Sigmoid colon (tissue), 7 donors: ENCODE measurements around the gene DCC. TPM values are rescaled to one million over a fixed set of nuclear protein-coding genes. Genes with fewer than 3 reads are reported as not detected.

Experiments used
- DNase-seq: peaks from one replicate; pipeline ENCODE4 v3.0.0-alpha.2; 2019
- H3K27ac ChIP-seq, 4 donors: fragments of 200-600 bp; sonication (generic); one replicate each; pipeline ENCODE4 v1.5.1; 2016 to 2019; ENCODE audit warnings: mild to moderate bottlenecking in 1 of 4
- H3K27me3 ChIP-seq, 3 donors: fragments of 200-600 bp; sonication (generic); one replicate each; pipeline ENCODE4 v1.5.1; 2019; ENCODE audit warnings: mild to moderate bottlenecking in 1 of 3
- H3K36me3 ChIP-seq, 4 donors: fragments of 200-600 bp; sonication (generic); one replicate each; pipeline ENCODE4 v1.5.1; 2016 to 2019
- H3K4me1 ChIP-seq, 4 donors: fragments of 200-600 bp; sonication (generic); one replicate each; pipeline ENCODE4 v1.5.1; 2017 to 2019
- H3K4me3 ChIP-seq, 4 donors: fragments of 200-600 bp; sonication (generic); one replicate each; pipeline ENCODE4 v1.5.1; 2017 to 2019; ENCODE audit warnings: mild to moderate bottlenecking in 2 of 4, moderate library complexity in 1 of 4
- H3K9me3 ChIP-seq, 4 donors: fragments of 200-600 bp in 3 of 4; sonication (generic) in 3 of 4; one replicate each; pipeline versions ENCODE4 v1.5.1 to v1.6.1; 2013 to 2019
- CTCF ChIP-seq, 4 experiments: fragments of 450-650 bp in 3 of 4; fragments of 200-600 bp in 1 of 4; IDR thresholded peaks; one replicate each; pipeline ENCODE4 v1.5.1; 2016 to 2019; ENCODE audit warnings: antibody characterized with exemption in 4 of 4, mild to moderate bottlenecking in 3 of 4, moderate library complexity in 2 of 4
- EP300 ChIP-seq, 4 donors: sonication (generic); formaldehyde crosslinking; IDR thresholded peaks; one replicate each; pipeline ENCODE4 v1.6.1; 2017; ENCODE audit warnings: antibody characterized with exemption in 4 of 4
- POLR2A ChIP-seq, 2 donors: fragments of 450-650 bp; IDR thresholded peaks; one replicate each; pipeline ENCODE4 v1.6.1; 2016; ENCODE audit warnings: antibody characterized with exemption in 2 of 2, mild to moderate bottlenecking in 2 of 2, moderate library complexity in 2 of 2
- POLR2AphosphoS5 ChIP-seq, 4 donors: sonication (generic); formaldehyde crosslinking; IDR thresholded peaks; one replicate each; pipeline ENCODE4 v1.6.1; 2017; ENCODE audit warnings: antibody characterized with exemption in 4 of 4
- WGBS, 2 donors: extraction: QIAGEN DNeasy Blood & Tissue Kit; methylation state at CpG; one replicate each; pipeline ENCODE4 v1.1.7; 2013; 5-methylcytosine and 5-hydroxymethylcytosine counted together
- intact Hi-C: fragments of 100-400 bp; cut with DNase I; formaldehyde crosslinking; loops from one replicate; pipeline ENCODE4 v1.15.1; 2023
- polyA plus RNA-seq, 3 donors: library from polyadenylated mRNA; stranded (reverse); fragments of 200-250 nt; gene quantifications; one replicate each; pipeline ENCODE4 v1.2.3, GENCODE V29; 2013
- total RNA-seq, 4 donors: library from RNA; depleted of rRNA; stranded (reverse); fragments of >200 nt; gene quantifications; one replicate each; pipeline ENCODE4 v1.1.0, GENCODE V29; 2016
- donor health status: healthy with polysubstance abuse.
- donor health status: Bipolar disorder and iron deficiency.
- donor health status: healthy.

DCC gene
- total and polyA plus RNA-seq, 7 donors, result 0.04 to 0.83 (median 0.36) TPM; not detected in 2

GRCh38 chr18:52970686-52971085 is 630.7 kb downstream of the DCC start:
- Histone ChIP-seq H3K9me3 (no peaks in the 10 kb centered on the region), H3K36me3 (no peaks in the 10 kb centered on the region), H3K27me3 (no peaks in the 10 kb centered on the region), H3K4me1 (no peaks in the 10 kb centered on the region), H3K27ac (no peak overlapping the region), H3K4me3 (no peak overlapping the region)
- WGBS, 2 donors, result 78 to 91% methylated on average over 2 of the region's 2 CpGs
- no peak for DNase-seq
- intact Hi-C loops, result no loop called here
- TF ChIP-seq CTCF (IDR thresholded peaks at IDR 0.05), result no peak
- TF ChIP-seq POLR2A (IDR thresholded peaks at IDR 0.05), result no peak
- TF ChIP-seq EP300 (IDR thresholded peaks at IDR 0.05), result no peak
- no peak for TF ChIP-seq POLR2AphosphoS5 (IDR thresholded peaks at IDR 0.05)

- TF ChIP-seq POLR2A (IDR thresholded peaks at IDR 0.05) (no peak), EP300 (IDR thresholded peaks at IDR 0.05) (no peak), POLR2AphosphoS5 (IDR thresholded peaks at IDR 0.05) (no peak), CTCF (IDR thresholded peaks at IDR 0.05) (no peak)
- no peaks in the 10 kb centered on the region for H3K27me3 ChIP-seq
- H3K4me3 ChIP-seq, result no peak overlapping the region
- no peak for DNase-seq
- 63 to 84% methylated on average over 2 of the region's 2 CpGs for WGBS, 2 donors
- intact Hi-C loops, result no loop called here
- H3K36me3 ChIP-seq, result no peaks in the 10 kb centered on the region
- H3K9me3 ChIP-seq, result no peaks in the 10 kb centered on the region
- H3K4me1 ChIP-seq, result no peaks in the 10 kb centered on the region
- no peak overlapping the region for H3K27ac ChIP-seq
These were observed 631.1 kb downstream of the DCC start for GRCh38 chr18:52971097-52971496.

- 78 to 83% methylated on average over 6 of the region's 6 CpGs for WGBS, 2 donors
- Histone ChIP-seq H3K4me3 (no peak overlapping the region), H3K27me3 (no peaks in the 10 kb centered on the region), H3K27ac (no peak overlapping the region), H3K36me3 (no peaks in the 10 kb centered on the region), H3K4me1 (no peaks in the 10 kb centered on the region), H3K9me3 (no peaks in the 10 kb centered on the region)
- no peak for DNase-seq
- intact Hi-C loops, result no loop called here
- TF ChIP-seq POLR2A (IDR thresholded peaks at IDR 0.05) (no peak), CTCF (IDR thresholded peaks at IDR 0.05) (no peak), EP300 (IDR thresholded peaks at IDR 0.05) (no peak), POLR2AphosphoS5 (IDR thresholded peaks at IDR 0.05) (no peak)
These were observed 639.9 kb downstream of the DCC start for GRCh38 chr18:52979892-52980291.

GRCh38 chr18:52991246-52991645 is 651.2 kb downstream of the DCC start:
- no peaks in the 10 kb centered on the region for H3K9me3 ChIP-seq
- H3K27me3 ChIP-seq, result no peaks in the 10 kb centered on the region
- DNase-seq, result no peak
- H3K27ac ChIP-seq, result no peak overlapping the region
- intact Hi-C loops, result no loop called here
- TF ChIP-seq EP300 (IDR thresholded peaks at IDR 0.05) (no peak), CTCF (IDR thresholded peaks at IDR 0.05) (no peak), POLR2AphosphoS5 (IDR thresholded peaks at IDR 0.05) (no peak), POLR2A (IDR thresholded peaks at IDR 0.05) (no peak)
- no peak overlapping the region for H3K4me3 ChIP-seq
- WGBS, 2 donors, result 79 to 90% methylated on average over 1 of the region's 1 CpG
- no peaks in the 10 kb centered on the region for H3K36me3 ChIP-seq
- H3K4me1 ChIP-seq, result no peaks in the 10 kb centered on the region

- Histone ChIP-seq H3K4me3 (no peak overlapping the region), H3K27ac (no peak overlapping the region), H3K36me3 (no peaks in the 10 kb centered on the region), H3K27me3 (no peaks in the 10 kb centered on the region), H3K9me3 (no peaks in the 10 kb centered on the region), H3K4me1 (no peaks in the 10 kb centered on the region)
- no peak for TF ChIP-seq EP300 (IDR thresholded peaks at IDR 0.05)
- no peak for TF ChIP-seq POLR2A (IDR thresholded peaks at IDR 0.05)
- TF ChIP-seq POLR2AphosphoS5 (IDR thresholded peaks at IDR 0.05), result no peak
- no peak for TF ChIP-seq CTCF (IDR thresholded peaks at IDR 0.05)
- no peak for DNase-seq
- intact Hi-C loops, result no loop called here
- 71 to 83% methylated on average over 6 of the region's 6 CpGs for WGBS, 2 donors
These were observed 652.0 kb downstream of the DCC start for GRCh38 chr18:52992041-52992440.
